GM13976 (cell line): ENCODE results near the gene ATP6V0B.

Experiments
- DNase-seq: peaks from one replicate; pipeline ENCODE4 v3.0.0; 2012; ENCODE audit warnings: low spot score
- CTCF ChIP-seq: IDR thresholded peaks from 2 replicates; pipeline ENCODE4 v1.5.1; 2012; ENCODE audit warnings: borderline replicate concordance, mild to moderate bottlenecking; ENCODE audit not compliant: insufficient read depth; ENCODE audit errors: extremely low read depth, missing control alignments, control extremely low read depth
- in situ Hi-C: fragments of 300-500 bp; cut with MboI; formaldehyde crosslinking; loops from one replicate; pipeline ENCODE4 v1.12.0; 2022; ENCODE audit warnings: low sequenced_read_pairs, mixed read lengths, inconsistent platforms; ENCODE audit not compliant: unreplicated experiment

ATP6V0B gene

GRCh38 chr1:44008259-44008658, 33.5 kb downstream of the ATP6V0B start:
- no peak for DNase-seq
- no peak for TF ChIP-seq CTCF
- in situ Hi-C loops: no loop called here

GRCh38 chr1:44010935-44011471, 36.2 kb downstream of the ATP6V0B start:
- no peak for DNase-seq
- in situ Hi-C loops: no loop called here
- TF ChIP-seq CTCF: no peak

GRCh38 chr1:44012404-44012803, 37.6 kb downstream of the ATP6V0B start:
- in situ Hi-C loops: no loop called here
- no peak for TF ChIP-seq CTCF
- DNase-seq: no peak

GRCh38 chr1:44012941-44013609, 38.3 kb downstream of the ATP6V0B start:
- no peak for DNase-seq
- TF ChIP-seq CTCF: no peak
- in situ Hi-C loops: no loop called here

GRCh38 chr1:44013949-44014348, 39.2 kb downstream of the ATP6V0B start:
- DNase-seq: no peak
- in situ Hi-C loops: no loop called here
- no peak for TF ChIP-seq CTCF

- in situ Hi-C loops: no loop called here
Observed at GRCh38 chr1:44014365-44015104, 39.8 kb downstream of the ATP6V0B start.

More at GRCh38 chr1:44014365-44015104, 39.8 kb downstream of the ATP6V0B start:
- DNase-seq: no peak
- no peak for TF ChIP-seq CTCF
